Immature natural killer cell (primary cell): Measurements from ENCODE around the gene ADCY6. TPM values are rescaled to one million over a fixed set of nuclear protein-coding genes. Genes with fewer than 3 reads are reported as not detected.

Experiments used
- DNase-seq, 3 donors: peaks; one replicate each; pipeline ENCODE4 v3.0.0; 2022; ENCODE audit warnings: mixed read lengths in 1 of 3
- H3K27ac Mint-ChIP-seq, 6 donors: one replicate each; pipeline ENCODE4 v1.8.0; 2020; ENCODE audit warnings: mixed read lengths in 6 of 6, mild to moderate bottlenecking in 5 of 6, inconsistent platforms in 4 of 6, moderate library complexity in 3 of 6
- H3K27me3 Mint-ChIP-seq, 3 donors: one replicate each; pipeline ENCODE4 v1.8.0; 2020 to 2021; ENCODE audit warnings: low read depth in 3 of 3, mild to moderate bottlenecking in 3 of 3, mixed read lengths in 3 of 3, moderate library complexity in 3 of 3, inconsistent platforms in 1 of 3
- H3K36me3 Mint-ChIP-seq, 3 donors: one replicate each; pipeline ENCODE4 v1.8.0; 2020; ENCODE audit warnings: mixed read lengths in 3 of 3, inconsistent platforms in 2 of 3, mild to moderate bottlenecking in 2 of 3
- H3K4me1 Mint-ChIP-seq, 2 donors: one replicate each; pipeline ENCODE4 v1.8.0; 2020; ENCODE audit warnings: inconsistent platforms in 2 of 2, mild to moderate bottlenecking in 2 of 2, mixed read lengths in 2 of 2, moderate library complexity in 1 of 2
- H3K4me3 Mint-ChIP-seq, 5 donors: one replicate each; pipeline ENCODE4 v1.8.0; 2020; ENCODE audit warnings: mild to moderate bottlenecking in 5 of 5, mixed read lengths in 5 of 5, inconsistent platforms in 3 of 5, moderate library complexity in 3 of 5
- H3K9me3 Mint-ChIP-seq, 6 donors: one replicate each; pipeline ENCODE4 v1.8.0; 2020; ENCODE audit warnings: mild to moderate bottlenecking in 6 of 6, mixed read lengths in 6 of 6, inconsistent platforms in 4 of 6, moderate library complexity in 3 of 6
- polyA plus RNA-seq, 3 donors: library from polyadenylated mRNA; unstranded; fragments of 300-500 nt; fragmentation: Illumina TruSeq; gene quantifications; one replicate each; pipeline ENCODE4 v1.2.3, GENCODE V29; 2021

ADCY6 gene
- polyA plus RNA-seq, 3 donors from 2014 or later, result not detected

DNA sequence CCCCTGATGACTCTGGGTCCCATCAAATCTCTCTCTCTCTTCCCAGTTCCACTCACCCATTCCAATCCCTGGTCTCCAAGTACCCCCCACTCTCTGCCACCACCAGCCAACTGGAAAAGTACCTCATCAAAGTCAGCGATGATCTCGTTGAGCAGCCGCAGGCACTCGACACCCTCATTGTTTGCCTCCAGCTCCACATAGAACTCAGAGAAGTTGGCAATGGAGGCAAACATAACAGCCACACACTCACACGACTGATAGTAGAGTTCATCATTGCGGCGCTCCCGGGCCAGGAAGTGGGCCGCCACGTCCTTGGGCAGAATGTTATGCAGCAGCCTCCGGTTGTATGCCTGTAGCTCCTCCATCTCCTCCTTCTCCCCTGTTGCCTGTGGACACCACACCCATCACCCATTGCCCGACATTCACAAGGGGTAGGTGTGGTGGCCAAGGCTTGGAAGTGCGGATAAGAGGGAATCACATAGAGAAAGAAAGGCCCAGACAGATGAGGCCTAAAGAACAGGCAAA lies 17.2 kb downstream of the ADCY6 start:
- no peaks in the 10 kb centered on the region for H3K36me3 Mint-ChIP-seq
- H3K27ac Mint-ChIP-seq, result peak overlapping the region in 1 of 6 donors; percentile 26
- H3K4me3 Mint-ChIP-seq, result no peak overlapping the region
- DNase-seq, result no peak
- peaks cover 3 to 4% of the 10 kb centered on the region in 2 donors for H3K4me1 Mint-ChIP-seq
- no peaks in the 10 kb centered on the region for H3K9me3 Mint-ChIP-seq
- peaks cover 0 to 2% (median 2%) of the 10 kb centered on the region in 3 donors for H3K27me3 Mint-ChIP-seq

DNA sequence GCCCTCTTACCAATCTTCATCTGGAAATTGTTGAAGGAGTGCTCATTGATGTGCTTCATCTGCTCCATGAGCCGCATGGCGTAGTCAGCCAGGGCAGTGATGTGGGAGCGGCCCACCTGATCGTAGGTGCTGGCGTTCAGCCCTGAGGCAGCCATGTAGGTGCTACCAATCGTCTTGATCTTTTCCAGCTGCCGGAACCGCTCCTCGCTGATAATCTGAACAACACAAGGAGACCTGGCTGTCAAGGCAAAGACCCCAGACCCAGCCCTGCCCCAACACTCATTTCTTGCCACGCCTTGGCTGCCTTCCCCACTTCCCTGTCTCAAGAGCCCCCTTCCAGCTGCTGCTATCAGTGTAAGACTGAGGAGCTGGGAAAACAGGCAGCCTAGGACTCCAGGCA lies 18.1 kb downstream of the ADCY6 start:
- DNase-seq, result no peak
- H3K4me3 Mint-ChIP-seq, result no peak overlapping the region
- H3K27ac Mint-ChIP-seq, result no peak overlapping the region
- H3K4me1 Mint-ChIP-seq, result peaks cover 12 to 13% of the 10 kb centered on the region in 2 donors
- H3K27me3 Mint-ChIP-seq, result peaks cover under 1 to 2% (median 2%) of the 10 kb centered on the region in 3 donors
- no peaks in the 10 kb centered on the region for H3K9me3 Mint-ChIP-seq
- no peaks in the 10 kb centered on the region for H3K36me3 Mint-ChIP-seq

DNA sequence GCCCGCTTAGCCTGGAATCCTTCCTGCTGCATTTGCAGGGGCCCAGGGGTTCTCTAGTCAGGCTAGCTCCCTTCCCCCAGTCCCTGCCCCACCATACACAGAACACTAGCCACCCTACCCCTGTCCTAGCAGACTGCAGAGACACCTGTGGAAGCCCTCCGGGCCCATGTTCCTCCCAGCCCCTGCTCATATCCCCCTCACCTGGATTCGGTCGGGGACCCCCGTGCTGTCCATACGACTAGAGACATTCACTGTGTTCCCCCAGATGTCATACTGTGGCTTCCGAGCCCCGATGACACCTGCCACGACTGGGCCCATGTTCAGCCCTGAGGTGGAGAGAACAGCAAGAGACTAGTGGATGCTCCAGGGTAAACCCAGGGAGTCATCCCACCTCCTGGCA lies 20.2 kb downstream of the ADCY6 start:
- Mint-ChIP-seq H3K27me3 (peaks cover 0 to 2% (median 0%) of the 10 kb centered on the region in 3 donors), H3K27ac (no peak overlapping the region), H3K4me3 (no peak overlapping the region), H3K9me3 (no peaks in the 10 kb centered on the region), H3K36me3 (no peaks in the 10 kb centered on the region), H3K4me1 (peaks cover 28 to 30% of the 10 kb centered on the region in 2 donors)
- no peak for DNase-seq

DNA sequence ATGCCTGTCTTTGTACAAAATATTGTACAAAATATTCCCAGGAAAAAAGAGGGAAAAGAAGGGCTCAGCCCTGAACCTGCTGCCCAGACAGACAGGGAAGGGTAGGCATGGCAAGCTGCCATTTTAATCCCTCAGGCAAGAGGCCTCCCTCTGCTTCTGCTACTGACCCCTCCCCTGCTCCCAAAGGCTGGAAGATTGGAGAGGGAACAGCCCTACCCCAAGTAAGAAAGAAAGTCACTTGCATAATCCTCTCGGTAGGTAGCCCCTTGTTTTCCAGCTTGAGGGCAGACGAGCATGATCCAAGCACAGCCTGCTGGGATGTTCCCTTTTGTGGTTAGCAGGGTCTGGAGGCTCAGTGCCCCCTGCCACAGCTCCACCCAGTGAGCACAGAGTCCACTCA lies 20.7 kb downstream of the ADCY6 start:
- no peaks in the 10 kb centered on the region for H3K36me3 Mint-ChIP-seq
- no peak overlapping the region for H3K4me3 Mint-ChIP-seq
- peaks cover 28 to 30% of the 10 kb centered on the region in 2 donors for H3K4me1 Mint-ChIP-seq
- DNase-seq, result no peak
- H3K27me3 Mint-ChIP-seq, result peaks cover 0 to 2% (median 0%) of the 10 kb centered on the region in 3 donors
- H3K9me3 Mint-ChIP-seq, result no peaks in the 10 kb centered on the region
- no peak overlapping the region for H3K27ac Mint-ChIP-seq

DNA sequence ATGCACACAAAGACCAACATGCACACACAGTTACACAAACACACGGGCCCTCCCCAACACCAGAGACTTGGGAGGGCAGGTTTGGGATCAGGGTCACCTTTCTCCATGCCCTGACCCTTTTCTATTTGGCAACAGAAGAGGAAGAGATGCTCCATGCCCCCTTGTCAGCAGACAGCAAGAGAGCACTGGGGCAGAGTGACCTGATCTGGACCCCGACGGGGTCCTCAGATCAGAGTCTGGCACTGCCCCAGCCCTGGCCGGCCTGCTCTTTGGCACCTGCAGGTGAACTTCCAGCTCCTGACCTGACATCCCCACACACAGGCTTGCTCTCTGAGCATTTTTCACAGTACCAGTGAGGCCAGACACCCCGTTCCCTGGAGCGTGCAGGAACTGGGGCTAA lies 21.4 kb downstream of the ADCY6 start:
- no peaks in the 10 kb centered on the region for H3K9me3 Mint-ChIP-seq
- peak overlapping the region in 1 of 6 donors; percentile 80 for H3K27ac Mint-ChIP-seq
- H3K4me1 Mint-ChIP-seq, result peaks cover 28 to 30% of the 10 kb centered on the region in 2 donors

DNA sequence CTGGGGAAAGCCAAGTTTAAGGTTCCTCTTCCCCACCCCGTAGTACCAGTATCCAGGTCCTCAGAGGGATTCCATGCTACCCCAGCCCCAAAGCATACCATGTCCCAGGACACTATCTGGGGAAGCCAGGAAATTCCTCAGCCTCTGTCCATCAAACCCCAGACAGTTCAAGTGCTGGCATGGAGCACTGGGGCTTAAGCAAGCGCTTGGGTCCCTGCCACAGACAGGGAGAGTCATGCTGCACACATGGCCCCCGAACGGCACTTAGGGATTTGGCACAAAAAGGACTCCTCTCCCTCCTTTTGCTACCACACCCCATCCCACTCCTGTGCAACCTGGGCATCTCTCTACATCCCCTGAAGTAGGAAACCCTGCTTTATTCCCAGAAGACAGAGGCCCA lies 21.8 kb downstream of the ADCY6 start:
- H3K36me3 Mint-ChIP-seq, result no peaks in the 10 kb centered on the region
- peaks cover 0 to 2% (median 0%) of the 10 kb centered on the region in 3 donors for H3K27me3 Mint-ChIP-seq
- H3K4me1 Mint-ChIP-seq, result peaks cover 28 to 30% of the 10 kb centered on the region in 2 donors
- H3K4me3 Mint-ChIP-seq, result no peak overlapping the region
- H3K9me3 Mint-ChIP-seq, result no peaks in the 10 kb centered on the region
- H3K27ac Mint-ChIP-seq, result peak overlapping the region in 1 of 6 donors; percentile 80
- no peak for DNase-seq

More for the DNA sequence above, 21.4 kb downstream of the ADCY6 start:
- DNase-seq, result no peak
- peaks cover 0 to 2% (median 0%) of the 10 kb centered on the region in 3 donors for H3K27me3 Mint-ChIP-seq
- no peak overlapping the region for H3K4me3 Mint-ChIP-seq
- H3K36me3 Mint-ChIP-seq, result no peaks in the 10 kb centered on the region

DNA sequence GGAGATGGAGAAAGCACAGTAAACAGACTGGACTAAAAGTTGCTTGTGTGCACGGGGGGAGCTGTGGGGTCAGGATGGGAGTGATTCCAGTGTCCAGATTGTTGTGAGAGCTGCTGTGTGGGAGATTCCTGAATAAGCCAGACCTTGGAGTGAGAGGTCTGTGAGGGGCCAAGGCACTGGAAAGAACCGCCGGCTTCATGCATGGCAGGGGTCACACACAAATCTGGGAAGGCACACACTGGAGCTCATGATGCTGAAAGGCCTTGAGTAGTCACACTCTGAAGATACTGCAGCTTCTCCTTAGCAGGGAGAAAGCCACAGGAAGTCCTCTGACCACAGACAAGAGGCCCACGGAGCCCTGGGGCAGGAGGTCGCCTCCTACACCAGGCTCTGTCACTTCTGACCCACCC lies 23.1 kb downstream of the ADCY6 start:
- H3K27ac Mint-ChIP-seq, result peak overlapping the region; percentile 51 to 90 (median 73)
- H3K4me1 Mint-ChIP-seq, result peaks cover 28 to 30% of the 10 kb centered on the region in 2 donors
- H3K9me3 Mint-ChIP-seq, result no peaks in the 10 kb centered on the region
- H3K4me3 Mint-ChIP-seq, result peak overlapping the region; percentile 53 to 81 (median 80)
- peaks cover 0 to 2% (median 0%) of the 10 kb centered on the region in 3 donors for H3K27me3 Mint-ChIP-seq
- no peaks in the 10 kb centered on the region for H3K36me3 Mint-ChIP-seq
- DNase-seq, result peak; percentile 51

DNA sequence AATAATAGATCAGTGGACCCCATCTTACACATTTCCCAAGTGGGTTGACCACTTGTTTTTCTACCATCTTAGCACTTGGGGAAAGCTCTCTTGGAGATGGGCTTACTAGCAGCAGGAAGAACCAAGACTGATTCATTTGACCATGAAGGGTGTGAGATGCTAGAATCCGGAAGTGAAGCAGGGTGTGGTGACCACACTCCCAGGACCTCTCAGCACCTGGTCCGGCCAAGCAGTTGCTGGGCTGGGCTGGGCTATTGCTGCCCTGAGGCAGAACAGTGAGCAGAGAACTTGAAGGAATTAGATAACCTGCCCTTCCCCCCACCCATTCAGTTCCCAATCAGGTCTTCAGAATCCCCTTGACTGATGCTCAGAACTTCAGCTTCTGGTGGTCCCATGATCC lies 24.4 kb downstream of the ADCY6 start:
- Mint-ChIP-seq H3K4me1 (peaks cover 28 to 30% of the 10 kb centered on the region in 2 donors), H3K36me3 (no peaks in the 10 kb centered on the region), H3K27ac (peak overlapping the region in 1 of 6 donors; percentile 45), H3K27me3 (peaks cover 0 to 2% (median 0%) of the 10 kb centered on the region in 3 donors), H3K4me3 (peak overlapping the region in 3 of 5 donors; percentile 8 to 70 (median 41)), H3K9me3 (no peaks in the 10 kb centered on the region)
- no peak for DNase-seq

DNA sequence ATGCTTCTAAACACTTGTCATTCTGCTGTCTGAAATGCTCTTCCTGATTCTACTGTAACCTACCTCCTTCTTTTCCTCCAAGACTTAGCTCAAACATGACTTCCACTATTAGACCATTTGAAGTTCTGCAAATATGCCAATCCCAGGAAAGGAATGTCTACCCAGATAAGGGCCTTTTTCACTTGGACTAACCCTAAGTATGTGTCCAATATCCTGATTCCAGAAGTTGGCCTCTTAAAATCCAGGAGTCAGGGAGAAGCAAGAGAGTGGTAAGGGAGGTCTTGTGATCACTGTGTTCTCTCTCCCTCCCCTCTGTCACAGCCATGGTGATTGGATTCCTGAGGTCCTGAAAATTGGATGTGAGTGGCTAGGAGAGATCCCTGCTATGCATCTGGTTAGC lies 30.2 kb downstream of the ADCY6 start:
- H3K36me3 Mint-ChIP-seq, result no peaks in the 10 kb centered on the region
- no peaks in the 10 kb centered on the region for H3K9me3 Mint-ChIP-seq
- no peak overlapping the region for H3K4me3 Mint-ChIP-seq
- H3K27me3 Mint-ChIP-seq, result peaks cover 0 to 2% (median 0%) of the 10 kb centered on the region in 3 donors
- no peaks in the 10 kb centered on the region for H3K4me1 Mint-ChIP-seq
- H3K27ac Mint-ChIP-seq, result no peak overlapping the region
- DNase-seq, result no peak

DNA sequence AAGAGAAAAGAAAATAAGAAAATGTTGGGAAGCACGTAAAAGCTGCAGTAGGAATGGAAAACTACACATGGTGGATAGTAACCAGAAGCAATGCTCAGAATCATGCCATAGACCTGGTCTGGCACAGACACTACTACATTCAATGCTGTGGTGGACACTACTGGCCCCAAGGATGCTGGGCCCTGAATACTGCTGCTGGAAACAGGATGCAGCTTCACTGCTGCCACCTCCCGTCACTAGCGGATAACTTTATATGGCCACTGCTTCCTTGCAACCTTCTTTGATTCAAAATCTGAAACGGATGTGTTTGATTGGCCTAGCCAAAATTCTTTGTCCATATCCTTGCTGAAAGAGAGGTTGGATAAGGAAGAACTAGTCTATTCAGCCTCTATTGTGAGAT lies 30.7 kb downstream of the ADCY6 start:
- no peak for DNase-seq
- Mint-ChIP-seq H3K36me3 (no peaks in the 10 kb centered on the region), H3K27me3 (peaks cover 0 to 2% (median 2%) of the 10 kb centered on the region in 3 donors), H3K4me3 (no peak overlapping the region), H3K9me3 (no peaks in the 10 kb centered on the region), H3K27ac (no peak overlapping the region), H3K4me1 (no peaks in the 10 kb centered on the region)

DNA sequence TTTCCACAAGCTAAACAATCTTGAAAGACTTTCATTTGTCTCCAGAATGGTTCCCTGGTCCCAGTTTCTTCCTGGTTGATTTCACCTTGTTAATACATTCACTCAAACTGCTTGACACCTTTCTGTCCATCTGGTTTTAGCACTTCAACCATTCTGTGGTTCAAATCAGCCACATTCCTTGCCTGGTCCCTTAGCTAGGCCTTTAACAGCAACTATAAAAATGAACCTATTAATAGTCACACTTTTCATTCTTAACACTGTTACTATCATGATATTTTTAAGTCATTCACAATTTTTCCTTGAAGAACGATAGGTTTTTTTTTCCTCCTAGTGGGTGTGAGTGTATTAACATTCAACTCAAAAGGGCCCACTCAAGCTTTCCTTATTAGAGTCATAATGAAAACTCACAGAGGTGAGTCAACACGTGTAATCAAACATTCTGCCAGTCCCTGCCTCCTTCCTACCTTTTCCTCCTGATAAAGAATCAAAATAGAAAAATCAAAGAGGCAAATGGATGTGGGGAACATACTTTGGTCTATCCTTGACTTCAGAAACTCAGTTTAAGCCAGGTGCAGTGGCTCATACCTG lies 38.0 kb downstream of the ADCY6 start:
- peaks cover 0 to 9% (median 3%) of the 10 kb centered on the region in 3 donors for H3K27me3 Mint-ChIP-seq
- H3K27ac Mint-ChIP-seq, result no peak overlapping the region
- H3K4me3 Mint-ChIP-seq, result no peak overlapping the region
- peaks cover 0 to 1% (median 0%) of the 10 kb centered on the region in 6 donors for H3K9me3 Mint-ChIP-seq
- H3K4me1 Mint-ChIP-seq, result peaks cover 7 to 9% of the 10 kb centered on the region in 2 donors
- peak in 2 of 3 donors; percentile 7 to 11 for DNase-seq
- no peaks in the 10 kb centered on the region for H3K36me3 Mint-ChIP-seq

DNA sequence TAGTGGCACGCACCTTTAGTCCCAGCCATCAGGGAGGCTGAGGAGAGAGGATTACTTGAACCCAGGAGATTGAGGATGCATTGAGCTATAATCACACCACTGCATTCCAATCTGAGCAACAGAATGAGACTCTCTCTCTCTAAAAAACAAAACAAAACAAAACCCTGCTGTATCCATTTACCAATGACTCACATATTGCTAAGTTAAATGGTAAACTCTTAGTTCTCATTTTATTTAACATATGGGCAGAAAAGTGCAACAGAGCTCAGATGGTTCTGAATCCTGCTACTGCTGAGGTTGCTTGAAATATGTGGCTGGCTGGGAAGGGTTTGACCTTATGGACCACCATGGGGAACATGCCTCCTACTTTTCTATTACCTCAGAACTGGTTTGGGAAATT lies 38.7 kb downstream of the ADCY6 start:
- Mint-ChIP-seq H3K27me3 (peaks cover 0 to 9% (median 3%) of the 10 kb centered on the region in 3 donors), H3K9me3 (peaks cover 0 to 1% (median 0%) of the 10 kb centered on the region in 6 donors), H3K4me3 (no peak overlapping the region), H3K27ac (no peak overlapping the region), H3K4me1 (peaks cover 7 to 9% of the 10 kb centered on the region in 2 donors), H3K36me3 (no peaks in the 10 kb centered on the region)
- no peak for DNase-seq

DNA sequence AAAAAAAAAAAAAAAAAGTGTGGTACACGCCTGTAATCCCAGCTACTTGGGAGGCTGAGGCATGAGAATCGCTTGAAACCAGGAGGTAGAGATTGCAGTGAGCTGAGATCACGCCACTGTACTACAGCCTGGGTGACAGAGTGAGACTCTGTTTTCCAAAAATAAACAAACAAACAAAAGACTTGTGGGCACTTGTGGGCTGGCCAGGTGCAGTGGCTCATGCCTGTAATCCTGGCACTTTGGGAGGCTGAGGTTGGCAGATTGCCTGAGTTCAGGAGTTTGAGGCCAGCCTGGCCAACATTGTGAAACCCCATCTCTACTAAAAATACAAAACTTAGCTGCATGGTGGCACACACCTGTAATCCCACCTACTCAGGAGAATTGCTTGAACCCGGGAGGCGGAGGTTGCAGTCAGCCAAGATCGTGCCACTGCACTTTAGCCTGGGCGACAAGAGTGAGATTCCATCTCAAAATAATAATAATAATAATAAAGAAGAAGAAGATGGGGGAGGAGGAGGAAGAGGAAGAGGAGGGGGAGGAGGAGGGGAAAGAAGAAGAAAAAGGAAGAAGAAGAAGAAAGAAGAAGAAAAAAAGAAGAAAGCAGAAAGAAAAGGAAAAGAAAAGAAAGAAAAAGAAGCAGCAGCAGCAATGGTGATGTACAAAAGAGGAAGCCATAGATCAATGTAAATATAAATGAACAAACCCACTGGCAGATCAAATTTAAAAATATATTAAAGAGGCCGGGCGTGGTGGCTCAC lies 44.5 kb downstream of the ADCY6 start:
- Mint-ChIP-seq H3K27me3 (peaks cover 2 to 6% (median 5%) of the 10 kb centered on the region in 3 donors), H3K4me1 (no peaks in the 10 kb centered on the region), H3K36me3 (no peaks in the 10 kb centered on the region), H3K9me3 (peaks cover 0 to 1% (median 0%) of the 10 kb centered on the region in 6 donors), H3K4me3 (no peak overlapping the region), H3K27ac (no peak overlapping the region)
- no peak for DNase-seq

DNA sequence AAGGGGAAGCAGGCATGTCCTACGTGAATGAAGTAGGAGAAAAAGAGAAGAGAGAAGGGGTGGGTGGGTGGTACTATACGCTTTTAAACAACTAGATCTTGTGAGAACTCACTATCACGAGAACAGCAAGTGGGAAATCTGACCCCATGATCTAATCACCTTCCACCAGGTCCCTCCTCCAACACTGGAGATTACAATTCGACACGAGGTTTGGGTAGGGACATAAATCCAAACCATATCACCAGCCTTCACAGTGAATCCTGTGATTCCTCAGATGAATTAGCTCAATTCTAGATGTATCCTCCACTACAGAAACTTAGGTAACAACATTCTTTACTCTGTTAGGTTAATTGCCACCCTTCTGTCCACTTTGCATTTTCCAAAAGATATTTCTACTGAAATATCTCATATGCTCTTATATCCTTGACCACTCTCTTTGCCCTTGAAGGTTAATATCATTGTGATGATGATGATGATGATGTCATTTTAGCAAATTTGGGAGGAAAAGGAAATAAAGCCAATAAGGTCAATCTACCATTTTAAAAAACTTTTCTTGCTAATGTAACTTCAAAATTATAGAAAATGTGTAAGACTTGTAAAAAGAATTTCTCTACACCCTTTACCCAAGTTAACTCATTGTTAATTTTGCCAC lies 49.1 kb downstream of the ADCY6 start:
- Mint-ChIP-seq H3K4me3 (no peak overlapping the region), H3K9me3 (no peaks in the 10 kb centered on the region), H3K4me1 (no peaks in the 10 kb centered on the region), H3K36me3 (no peaks in the 10 kb centered on the region), H3K27me3 (peaks cover 0 to 5% (median 5%) of the 10 kb centered on the region in 3 donors), H3K27ac (no peak overlapping the region)
- DNase-seq, result no peak
